ENCODE measurements around the gene KCNQ4. TPM values are rescaled to one million over a fixed set of nuclear protein-coding genes. Genes with fewer than 3 reads are reported as not detected.

KCNQ4 gene
- total RNA-seq, 1 experiment from 2014 or later, result not detected

DNA sequence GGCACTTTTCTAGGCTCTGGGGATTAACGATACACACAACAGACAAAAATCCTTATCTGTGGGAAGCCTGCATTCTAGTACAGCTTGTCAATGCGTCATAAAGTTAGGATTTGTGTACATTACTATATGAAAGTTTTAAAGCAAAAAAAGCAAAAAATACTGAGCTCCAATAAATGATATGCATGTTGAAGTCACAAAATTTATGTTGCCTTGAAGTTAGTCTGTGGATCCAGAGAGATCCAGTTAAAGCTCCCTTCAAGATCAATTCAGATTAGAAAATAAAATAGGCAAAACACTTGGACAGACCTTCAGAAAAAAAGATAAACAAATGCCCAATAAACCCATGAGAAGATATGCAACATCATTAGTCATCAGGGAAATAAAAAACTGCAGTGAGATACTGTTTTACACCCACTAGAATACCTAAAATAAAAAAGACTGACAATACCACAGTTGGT, 33.1 kb upstream of the KCNQ4 start:
- Histone ChIP-seq H3K27me3 (no peaks in the 10 kb centered on the region), H3K9me3 (no peaks in the 10 kb centered on the region), H3K36me3 (peaks cover 24% of the 10 kb centered on the region), H3K4me3 (no peak overlapping the region)
- no peak for DNase-seq

DNA sequence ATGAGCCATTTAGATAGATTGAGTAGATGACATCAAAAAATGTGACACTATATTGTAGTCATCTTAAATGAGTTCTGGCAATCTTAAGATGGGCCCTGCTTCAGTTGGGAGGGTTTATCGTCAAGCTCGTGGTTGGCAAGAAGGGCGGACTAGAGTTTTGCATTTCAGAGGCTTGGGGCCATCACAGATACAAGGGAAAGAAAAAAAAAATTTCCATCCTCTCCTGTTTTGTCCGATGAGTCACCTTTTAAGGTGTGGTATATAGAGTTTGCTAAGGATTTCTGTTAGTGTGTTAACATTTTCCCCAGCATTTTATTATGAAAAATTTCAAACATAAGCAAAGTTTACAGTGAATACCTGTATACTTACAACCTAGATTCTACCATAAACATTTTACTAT, 31.8 kb upstream of the KCNQ4 start:
- DNase-seq, result no peak
- H3K27me3 ChIP-seq, result no peaks in the 10 kb centered on the region
- H3K36me3 ChIP-seq, result peaks cover 29% of the 10 kb centered on the region
- no peaks in the 10 kb centered on the region for H3K9me3 ChIP-seq
- H3K4me3 ChIP-seq, result no peak overlapping the region

DNA sequence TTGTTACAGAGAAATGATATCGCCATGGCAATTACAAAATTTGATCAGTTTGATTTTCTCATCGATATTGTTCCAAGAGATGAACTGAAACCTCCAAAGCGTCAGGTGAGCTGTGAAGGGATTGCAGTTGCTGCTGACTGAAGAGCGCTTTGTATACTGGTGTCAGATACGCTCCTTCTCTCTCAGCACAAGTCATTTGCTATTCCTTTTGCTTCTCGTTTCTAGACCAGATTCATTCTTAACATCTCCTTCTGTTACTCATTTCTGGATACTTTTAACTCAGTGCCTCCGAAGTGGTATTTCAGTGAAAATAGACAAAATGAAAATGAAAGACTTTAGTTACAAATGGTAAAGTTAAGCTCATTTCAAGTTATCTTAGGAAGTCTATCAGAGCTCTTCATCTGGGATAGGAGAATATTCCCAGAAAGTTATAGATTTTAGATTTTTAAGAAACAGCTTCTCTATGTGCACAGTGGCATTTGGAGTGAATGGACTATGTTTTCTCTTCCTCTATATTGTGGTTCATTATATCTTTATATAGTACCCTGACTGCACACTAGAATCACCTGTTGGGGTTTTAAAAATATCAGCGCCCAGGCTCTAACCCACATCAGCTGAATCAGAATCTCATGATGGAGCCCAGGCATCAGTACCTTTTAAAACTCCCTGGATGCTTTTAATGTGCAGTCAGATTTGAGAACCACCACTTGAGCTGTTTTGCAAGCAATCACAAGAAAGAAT, 30.3 kb upstream of the KCNQ4 start:
- peaks cover 26% of the 10 kb centered on the region for H3K36me3 ChIP-seq
- H3K4me3 ChIP-seq, result no peak overlapping the region
- no peaks in the 10 kb centered on the region for H3K9me3 ChIP-seq
- H3K27me3 ChIP-seq, result no peaks in the 10 kb centered on the region
- no peak for DNase-seq

DNA sequence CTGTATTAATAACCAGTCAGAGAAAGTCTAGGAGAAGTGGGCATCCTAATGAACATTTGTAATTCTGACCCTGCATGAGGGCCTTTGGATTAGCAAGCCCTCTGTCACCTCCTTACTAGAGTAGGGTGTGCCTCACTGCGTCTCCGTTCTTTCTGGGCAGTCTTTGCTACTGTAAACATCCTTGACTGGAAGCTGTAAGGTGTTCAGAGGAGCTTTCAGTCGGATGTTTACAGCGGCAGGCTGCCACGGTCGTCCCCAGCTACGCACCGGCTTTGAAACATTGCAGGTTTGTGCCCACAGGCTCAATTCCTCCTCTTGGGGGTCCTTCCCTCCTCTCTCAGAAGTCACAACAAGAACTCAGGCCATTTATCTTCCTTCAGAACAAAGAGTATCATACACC, 29.4 kb upstream of the KCNQ4 start:
- peaks cover 23% of the 10 kb centered on the region for H3K36me3 ChIP-seq
- no peaks in the 10 kb centered on the region for H3K27me3 ChIP-seq
- DNase-seq, result no peak
- no peak overlapping the region for H3K4me3 ChIP-seq
- H3K9me3 ChIP-seq, result no peaks in the 10 kb centered on the region

DNA sequence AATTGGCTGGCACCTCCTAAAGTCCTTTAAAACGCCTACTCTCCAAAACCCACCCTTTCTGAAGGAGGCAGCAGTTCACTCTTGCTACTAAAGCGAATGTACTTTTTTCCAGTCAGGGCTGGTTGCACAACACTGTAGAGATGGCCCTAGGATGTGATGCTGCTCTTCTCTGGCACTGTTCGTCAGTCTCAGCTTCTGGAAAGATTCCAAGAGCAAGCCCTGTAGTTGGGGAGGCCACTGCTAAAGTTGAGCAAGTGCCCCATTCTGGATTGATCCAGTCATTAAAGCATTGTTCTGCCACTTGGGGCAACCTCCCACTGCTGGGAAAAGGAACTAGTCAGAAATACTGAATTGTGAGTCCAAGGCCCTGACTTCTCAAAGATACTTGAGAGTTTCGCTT, 28.5 kb upstream of the KCNQ4 start:
- H3K27me3 ChIP-seq, result no peaks in the 10 kb centered on the region
- DNase-seq, result no peak
- H3K36me3 ChIP-seq, result peaks cover 20% of the 10 kb centered on the region
- H3K9me3 ChIP-seq, result no peaks in the 10 kb centered on the region
- no peak overlapping the region for H3K4me3 ChIP-seq

DNA sequence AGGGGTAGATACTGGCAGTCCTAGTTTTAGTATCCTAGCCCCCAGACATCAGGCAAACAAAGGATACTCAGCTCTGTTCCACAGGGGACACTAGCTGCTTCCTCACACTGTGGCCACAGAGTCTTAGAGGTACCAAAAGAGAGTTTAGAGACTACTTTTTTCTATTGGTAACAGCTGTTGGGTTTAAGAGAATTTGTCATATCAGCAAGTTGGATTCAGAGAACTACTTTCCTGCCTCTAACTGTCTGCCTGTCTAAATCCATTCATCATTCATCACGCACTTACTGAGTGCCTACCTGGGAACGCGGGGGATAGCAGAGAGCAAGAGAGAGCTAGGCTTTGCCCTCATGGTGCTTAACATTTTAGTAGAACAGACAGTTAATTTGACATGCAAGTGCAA, 27.1 kb upstream of the KCNQ4 start:
- no peaks in the 10 kb centered on the region for H3K9me3 ChIP-seq
- H3K27me3 ChIP-seq, result no peaks in the 10 kb centered on the region
- peaks cover 20% of the 10 kb centered on the region for H3K36me3 ChIP-seq
- DNase-seq, result no peak
- no peak overlapping the region for H3K4me3 ChIP-seq

DNA sequence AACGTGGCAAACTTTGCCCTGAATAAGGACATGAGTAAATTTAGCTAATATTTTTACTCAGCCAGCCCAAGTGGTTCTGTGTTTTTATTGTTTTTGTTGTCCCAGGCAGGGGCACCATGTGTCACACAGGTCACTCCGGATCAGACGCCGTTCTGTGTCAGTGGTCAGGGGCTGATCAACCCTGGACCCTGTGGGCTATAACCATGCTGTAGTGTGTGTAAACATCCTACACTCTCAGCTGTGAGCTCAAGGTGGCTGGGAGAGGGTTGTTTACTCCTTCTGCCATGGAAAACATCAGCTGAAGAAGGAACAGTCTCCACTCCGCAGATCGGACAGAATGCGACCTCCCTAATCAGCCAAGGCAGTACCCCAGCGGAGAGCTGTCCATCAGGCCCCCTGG, 26.5 kb upstream of the KCNQ4 start:
- H3K4me3 ChIP-seq, result no peak overlapping the region
- H3K27me3 ChIP-seq, result no peaks in the 10 kb centered on the region
- no peaks in the 10 kb centered on the region for H3K9me3 ChIP-seq
- DNase-seq, result no peak
- H3K36me3 ChIP-seq, result peaks cover 20% of the 10 kb centered on the region

DNA sequence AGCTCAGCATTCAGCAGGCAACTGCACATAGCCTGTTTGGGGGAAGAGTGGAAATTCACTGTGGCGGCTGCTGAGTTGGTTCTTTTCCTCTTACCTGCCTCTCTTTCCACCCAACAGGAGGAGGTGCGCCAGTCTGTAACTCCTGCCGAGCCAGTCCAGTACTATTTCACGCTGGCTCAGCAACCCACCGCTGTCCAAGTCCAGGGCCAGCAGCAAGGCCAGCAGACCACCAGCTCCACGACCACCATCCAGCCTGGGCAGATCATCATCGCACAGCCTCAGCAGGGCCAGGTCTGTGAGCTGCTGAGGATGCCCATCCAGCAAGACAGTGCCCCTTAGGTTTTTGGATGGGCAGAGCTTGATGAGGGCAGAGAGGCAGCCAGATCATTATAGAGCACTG, 25.6 kb upstream of the KCNQ4 start:
- peaks cover 20% of the 10 kb centered on the region for H3K36me3 ChIP-seq
- no peak for DNase-seq

DNA sequence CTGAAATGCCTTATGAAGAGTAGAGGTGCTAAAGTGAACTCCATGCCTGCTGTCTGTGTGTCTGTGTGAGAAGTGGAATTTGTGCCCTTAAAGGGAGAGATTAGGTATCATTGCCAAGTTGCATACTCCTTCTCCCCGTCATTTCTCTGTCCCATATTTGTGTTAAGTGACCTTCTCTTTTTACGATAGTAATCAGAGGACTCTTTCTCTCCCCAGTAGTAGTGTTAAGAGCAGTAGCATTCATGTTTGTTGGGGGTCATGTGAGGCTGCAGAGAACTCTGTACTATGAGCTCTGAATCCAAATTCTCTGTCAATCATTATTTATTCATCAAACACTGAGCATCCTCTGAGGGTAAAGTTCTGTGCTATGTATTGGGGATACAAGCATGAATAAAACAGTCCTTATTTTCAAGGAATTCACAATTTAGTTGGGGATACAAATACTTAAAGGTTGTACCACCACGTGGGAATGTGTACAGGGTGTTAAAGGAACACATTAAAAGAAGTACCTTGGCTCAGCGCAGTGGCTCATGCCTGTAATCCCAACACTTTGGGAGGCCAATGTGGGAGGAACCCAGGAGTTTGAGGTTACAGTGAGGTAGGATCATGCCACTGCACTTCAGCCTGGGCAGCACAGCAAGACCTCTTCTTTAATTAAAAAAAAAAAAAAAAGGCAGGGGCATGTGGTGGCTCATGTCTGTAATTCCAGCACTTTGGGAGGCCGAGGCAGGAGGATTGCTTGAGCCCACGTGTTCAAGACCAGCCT, 24.8 kb upstream of the KCNQ4 start:
- H3K36me3 ChIP-seq, result peaks cover 18% of the 10 kb centered on the region
- H3K27me3 ChIP-seq, result no peaks in the 10 kb centered on the region

More for the DNA sequence above, 25.6 kb upstream of the KCNQ4 start:
- H3K9me3 ChIP-seq, result no peaks in the 10 kb centered on the region
- H3K4me3 ChIP-seq, result no peak overlapping the region
- no peaks in the 10 kb centered on the region for H3K27me3 ChIP-seq

DNA sequence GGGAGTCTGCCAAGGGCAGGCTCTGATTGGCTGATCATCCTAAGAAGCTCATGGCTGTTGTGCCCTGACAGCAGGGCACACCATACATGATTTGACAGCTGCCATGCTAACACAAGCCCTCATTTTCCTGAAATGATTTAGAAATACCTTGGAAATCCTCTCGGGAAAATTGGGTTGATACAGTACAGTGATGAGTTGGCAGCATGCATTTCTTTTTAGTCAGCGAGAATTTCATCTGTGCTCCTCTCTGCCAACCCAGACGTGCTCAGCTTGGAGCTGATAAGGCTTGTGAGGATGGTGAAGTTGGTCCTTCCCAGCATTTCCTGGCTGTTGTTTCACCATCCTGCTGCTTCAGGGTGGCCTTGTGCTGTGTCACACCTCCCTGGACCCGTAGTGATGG, 22.6 kb upstream of the KCNQ4 start:
- H3K9me3 ChIP-seq, result no peaks in the 10 kb centered on the region
- peaks cover 18% of the 10 kb centered on the region for H3K36me3 ChIP-seq
- H3K4me3 ChIP-seq, result no peak overlapping the region
- no peak for DNase-seq
- no peaks in the 10 kb centered on the region for H3K27me3 ChIP-seq

More for the DNA sequence above, 24.8 kb upstream of the KCNQ4 start:
- DNase-seq, result no peak
- Histone ChIP-seq H3K4me3 (no peak overlapping the region), H3K9me3 (no peaks in the 10 kb centered on the region)

DNA sequence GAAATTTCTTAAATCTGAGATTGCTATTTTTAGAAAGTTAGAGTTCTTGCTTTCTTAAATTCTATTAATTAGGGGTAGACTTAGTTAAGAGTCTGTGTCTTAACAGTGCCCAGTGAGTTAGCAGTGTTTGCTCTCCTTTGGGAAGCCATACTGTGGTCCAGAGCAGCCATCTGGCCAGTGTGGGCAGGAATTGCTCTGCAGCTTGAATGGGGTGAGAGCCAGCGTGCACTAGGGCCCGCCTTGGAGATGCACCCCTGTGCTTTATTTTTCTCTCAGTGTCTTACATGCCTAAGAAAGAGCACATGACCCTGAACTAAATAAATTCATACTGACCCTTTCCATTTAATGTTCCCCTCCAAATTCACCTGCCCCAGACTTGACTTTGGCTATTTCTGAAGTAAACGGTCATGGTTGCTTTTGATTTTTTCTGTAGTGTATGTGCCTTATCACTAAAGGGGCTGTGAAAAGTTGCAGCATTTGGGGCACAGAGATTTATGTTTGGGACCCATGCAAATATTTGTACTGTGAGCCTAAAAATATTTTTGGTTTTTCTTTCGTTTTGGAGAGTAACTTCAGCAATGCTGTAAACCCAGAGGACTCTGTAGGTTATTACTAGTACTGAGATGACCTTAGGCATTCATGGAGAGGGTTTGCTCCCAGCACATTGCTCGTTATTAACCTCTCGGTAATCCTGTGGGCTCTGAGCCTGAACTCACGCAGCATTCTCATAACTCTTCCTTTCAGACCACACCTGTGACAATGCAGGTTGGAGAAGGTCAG, 21.3 kb upstream of the KCNQ4 start:
- no peaks in the 10 kb centered on the region for H3K9me3 ChIP-seq
- H3K4me3 ChIP-seq, result no peak overlapping the region
- no peaks in the 10 kb centered on the region for H3K27me3 ChIP-seq
- DNase-seq, result no peak
- H3K36me3 ChIP-seq, result peaks cover 21% of the 10 kb centered on the region

DNA sequence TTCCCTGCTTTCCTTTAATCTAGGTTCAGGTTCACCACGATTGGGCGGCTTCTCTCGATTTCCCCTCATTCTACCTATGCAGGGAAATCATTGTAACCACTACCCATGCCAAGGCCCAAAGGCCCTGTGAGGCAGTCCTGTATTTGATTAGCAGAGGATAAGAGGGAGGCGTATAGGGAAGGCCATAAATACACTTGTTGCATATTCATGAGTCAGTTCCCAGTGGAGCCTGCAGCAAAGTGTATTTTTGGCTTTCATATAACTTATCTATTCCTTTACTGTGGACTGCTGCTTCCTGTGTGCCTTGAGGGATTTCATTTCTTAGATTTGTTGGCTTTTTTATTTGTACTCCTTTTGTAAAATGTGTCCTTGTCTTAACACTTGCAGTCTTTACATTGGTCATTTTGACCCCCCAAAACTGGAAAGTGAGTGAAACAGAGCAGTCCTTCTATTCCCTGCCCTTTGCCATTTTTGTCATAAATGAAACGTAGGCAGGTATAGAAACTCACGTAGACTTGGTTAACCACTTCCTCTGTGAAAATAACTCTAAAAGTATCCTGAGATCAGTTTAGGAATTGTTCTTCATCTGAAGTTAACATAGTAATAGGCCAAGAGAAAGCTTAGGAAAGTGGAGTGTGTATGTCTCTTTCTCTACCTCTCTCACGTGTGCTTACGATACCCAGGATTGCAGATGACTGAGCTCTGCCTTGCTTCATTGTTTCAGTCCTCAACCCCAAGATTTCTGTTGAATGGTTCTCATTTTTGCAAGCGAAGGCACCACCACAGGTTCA, 19.6 kb upstream of the KCNQ4 start:
- Histone ChIP-seq H3K27me3 (no peaks in the 10 kb centered on the region), H3K9me3 (no peaks in the 10 kb centered on the region), H3K4me3 (no peak overlapping the region), H3K36me3 (peaks cover 16% of the 10 kb centered on the region)
- no peak for DNase-seq

DNA sequence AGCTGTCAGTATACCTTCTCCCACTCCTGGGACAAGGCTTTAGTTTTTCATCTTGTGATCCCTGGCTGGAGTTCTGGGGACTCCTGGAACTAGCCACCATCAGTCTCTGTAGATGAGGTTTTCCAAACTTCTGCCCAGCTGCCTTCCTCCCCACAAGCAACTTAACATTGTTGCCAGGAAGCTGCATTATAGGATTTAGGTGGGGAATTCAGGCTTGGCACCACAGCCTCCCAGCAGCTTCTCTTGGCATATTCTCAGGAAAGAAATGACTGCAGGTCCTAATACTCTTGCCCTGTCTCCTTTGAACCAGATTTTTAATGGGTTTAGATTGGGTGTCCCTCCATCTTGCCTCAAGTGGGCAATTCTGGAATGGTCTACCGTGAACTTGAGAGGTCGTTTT, 18.6 kb upstream of the KCNQ4 start:
- no peak overlapping the region for H3K4me3 ChIP-seq
- H3K27me3 ChIP-seq, result no peaks in the 10 kb centered on the region
- no peaks in the 10 kb centered on the region for H3K9me3 ChIP-seq
- peaks cover 16% of the 10 kb centered on the region for H3K36me3 ChIP-seq
- no peak for DNase-seq

DNA sequence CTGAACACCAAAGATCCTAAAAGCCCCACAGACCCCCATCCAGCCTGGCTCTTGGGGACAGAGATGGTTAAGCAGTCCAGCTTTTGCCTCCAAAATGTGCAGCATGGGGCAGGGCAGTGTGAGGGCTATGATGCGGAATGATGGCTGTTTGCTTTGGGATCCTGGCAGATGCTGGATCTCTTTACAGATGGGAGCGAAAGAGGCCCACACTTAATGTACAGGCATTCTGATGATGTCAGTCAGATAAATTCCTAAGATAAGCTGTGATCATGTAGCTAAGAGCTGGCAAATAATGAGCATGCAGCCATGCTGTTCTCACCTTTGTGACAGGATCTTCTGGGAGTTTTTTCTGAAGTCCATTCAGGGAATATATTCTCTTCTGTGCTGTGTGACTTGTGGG, 17.6 kb upstream of the KCNQ4 start:
- no peaks in the 10 kb centered on the region for H3K27me3 ChIP-seq
- no peaks in the 10 kb centered on the region for H3K9me3 ChIP-seq
- peaks cover 13% of the 10 kb centered on the region for H3K36me3 ChIP-seq
- no peak for DNase-seq
- H3K4me3 ChIP-seq, result no peak overlapping the region

DNA sequence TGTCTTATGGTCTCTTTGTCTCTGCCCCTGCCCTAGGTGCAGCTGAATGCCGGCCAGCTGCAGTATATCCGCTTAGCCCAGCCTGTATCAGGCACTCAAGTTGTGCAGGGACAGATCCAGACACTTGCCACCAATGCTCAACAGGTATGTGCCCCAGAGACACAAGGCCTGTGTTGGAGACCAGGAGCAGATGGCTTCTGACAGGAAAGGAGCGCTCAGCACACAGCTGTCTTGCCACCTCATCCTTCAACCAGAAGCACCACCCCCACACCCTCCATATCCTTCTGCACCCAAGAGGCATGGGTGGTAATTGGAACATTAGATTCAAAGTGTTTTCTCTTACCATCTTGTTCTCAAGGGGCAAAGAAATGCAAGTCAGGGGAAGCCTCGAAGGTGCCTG, 17.0 kb upstream of the KCNQ4 start:
- no peak for DNase-seq
- no peaks in the 10 kb centered on the region for H3K9me3 ChIP-seq
- H3K27me3 ChIP-seq, result no peaks in the 10 kb centered on the region
- H3K4me3 ChIP-seq, result no peak overlapping the region
- peaks cover 13% of the 10 kb centered on the region for H3K36me3 ChIP-seq

DNA sequence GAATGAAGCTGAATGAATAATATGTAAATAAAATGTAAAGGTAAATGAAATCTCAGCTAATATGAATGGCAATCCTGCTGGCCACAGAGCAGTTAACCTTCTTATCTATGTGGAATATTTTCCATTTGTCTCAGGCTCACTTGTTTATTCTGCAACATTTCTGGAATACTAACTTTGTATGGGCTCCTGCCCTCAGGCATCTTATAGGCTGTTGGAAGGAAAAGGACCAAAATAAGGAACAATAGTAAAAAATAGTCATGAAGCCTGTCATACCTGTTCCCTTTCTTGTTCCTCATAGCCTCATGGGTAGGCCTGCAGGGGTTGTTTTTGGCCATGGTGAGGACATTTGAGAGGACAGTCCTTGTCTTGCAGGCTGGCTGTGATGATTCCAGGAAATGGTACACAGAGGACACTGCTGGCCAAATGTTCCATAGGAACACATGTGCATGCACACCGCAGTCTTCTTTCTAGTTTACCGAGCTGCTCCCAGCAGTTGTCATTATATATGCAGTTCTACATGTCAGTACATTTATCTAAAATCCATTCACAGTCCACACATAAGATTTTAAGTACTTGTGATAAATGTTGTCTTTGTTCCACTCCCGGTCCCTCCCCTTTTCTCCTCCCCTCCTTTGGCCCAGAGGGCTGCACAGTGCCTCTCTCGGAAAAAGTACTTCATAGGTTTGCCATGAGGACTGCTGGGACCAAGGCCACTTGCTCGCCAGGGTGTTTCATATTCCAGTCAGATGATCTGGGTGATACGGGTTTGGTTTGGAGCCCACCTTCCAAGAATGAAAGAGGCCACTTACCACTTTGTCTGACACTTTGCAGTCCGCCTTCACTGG, 15.2 kb upstream of the KCNQ4 start:
- DNase-seq, result no peak
- peaks cover 13% of the 10 kb centered on the region for H3K36me3 ChIP-seq
- H3K4me3 ChIP-seq, result no peak overlapping the region
- no peaks in the 10 kb centered on the region for H3K27me3 ChIP-seq
- H3K9me3 ChIP-seq, result no peaks in the 10 kb centered on the region
